ENCODE results near the gene LARP1B.

DNA sequence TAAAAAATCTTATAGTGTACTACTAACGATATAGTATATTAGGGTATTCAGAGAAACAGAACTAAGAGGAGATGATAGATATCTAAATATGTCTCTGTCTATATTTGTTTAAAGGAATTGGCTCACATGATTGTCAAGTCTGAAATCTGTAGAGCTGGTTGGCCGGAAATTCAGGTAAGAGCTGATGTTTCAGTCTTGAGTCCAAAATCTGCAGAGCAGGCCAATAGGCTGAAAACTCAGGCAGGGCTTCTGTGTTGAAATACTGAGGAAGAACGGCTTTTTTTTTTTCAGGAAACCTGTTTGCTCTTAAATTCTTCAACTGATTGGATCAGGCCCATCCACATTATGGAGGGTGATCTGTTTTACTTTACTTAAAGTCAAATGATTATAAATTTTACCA is 194.8 kb downstream of the LARP1B start:
- TF ChIP-seq, protein P1, sequence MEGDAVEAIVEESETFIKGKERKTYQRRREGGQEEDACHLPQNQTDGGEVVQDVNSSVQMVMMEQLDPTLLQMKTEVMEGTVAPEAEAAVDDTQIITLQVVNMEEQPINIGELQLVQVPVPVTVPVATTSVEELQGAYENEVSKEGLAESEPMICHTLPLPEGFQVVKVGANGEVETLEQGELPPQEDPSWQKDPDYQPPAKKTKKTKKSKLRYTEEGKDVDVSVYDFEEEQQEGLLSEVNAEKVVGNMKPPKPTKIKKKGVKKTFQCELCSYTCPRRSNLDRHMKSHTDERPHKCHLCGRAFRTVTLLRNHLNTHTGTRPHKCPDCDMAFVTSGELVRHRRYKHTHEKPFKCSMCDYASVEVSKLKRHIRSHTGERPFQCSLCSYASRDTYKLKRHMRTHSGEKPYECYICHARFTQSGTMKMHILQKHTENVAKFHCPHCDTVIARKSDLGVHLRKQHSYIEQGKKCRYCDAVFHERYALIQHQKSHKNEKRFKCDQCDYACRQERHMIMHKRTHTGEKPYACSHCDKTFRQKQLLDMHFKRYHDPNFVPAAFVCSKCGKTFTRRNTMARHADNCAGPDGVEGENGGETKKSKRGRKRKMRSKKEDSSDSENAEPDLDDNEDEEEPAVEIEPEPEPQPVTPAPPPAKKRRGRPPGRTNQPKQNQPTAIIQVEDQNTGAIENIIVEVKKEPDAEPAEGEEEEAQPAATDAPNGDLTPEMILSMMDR (IDR thresholded peaks at IDR 0.05; ENCODE audit: poor library complexity, severe bottlenecking): no peak
- TF ChIP-seq SMC3 (conservative IDR thresholded peaks at IDR 0.05; ENCODE audit: poor library complexity): no peak
- TF ChIP-seq RAD21 (conservative IDR thresholded peaks at IDR 0.05): no peak
- TF ChIP-seq EZH2 (IDR thresholded peaks at IDR 0.05; ENCODE audit: borderline replicate concordance, insufficient read depth, low read length, poor library complexity, severe bottlenecking): no peak
- TF ChIP-seq, protein P2, sequence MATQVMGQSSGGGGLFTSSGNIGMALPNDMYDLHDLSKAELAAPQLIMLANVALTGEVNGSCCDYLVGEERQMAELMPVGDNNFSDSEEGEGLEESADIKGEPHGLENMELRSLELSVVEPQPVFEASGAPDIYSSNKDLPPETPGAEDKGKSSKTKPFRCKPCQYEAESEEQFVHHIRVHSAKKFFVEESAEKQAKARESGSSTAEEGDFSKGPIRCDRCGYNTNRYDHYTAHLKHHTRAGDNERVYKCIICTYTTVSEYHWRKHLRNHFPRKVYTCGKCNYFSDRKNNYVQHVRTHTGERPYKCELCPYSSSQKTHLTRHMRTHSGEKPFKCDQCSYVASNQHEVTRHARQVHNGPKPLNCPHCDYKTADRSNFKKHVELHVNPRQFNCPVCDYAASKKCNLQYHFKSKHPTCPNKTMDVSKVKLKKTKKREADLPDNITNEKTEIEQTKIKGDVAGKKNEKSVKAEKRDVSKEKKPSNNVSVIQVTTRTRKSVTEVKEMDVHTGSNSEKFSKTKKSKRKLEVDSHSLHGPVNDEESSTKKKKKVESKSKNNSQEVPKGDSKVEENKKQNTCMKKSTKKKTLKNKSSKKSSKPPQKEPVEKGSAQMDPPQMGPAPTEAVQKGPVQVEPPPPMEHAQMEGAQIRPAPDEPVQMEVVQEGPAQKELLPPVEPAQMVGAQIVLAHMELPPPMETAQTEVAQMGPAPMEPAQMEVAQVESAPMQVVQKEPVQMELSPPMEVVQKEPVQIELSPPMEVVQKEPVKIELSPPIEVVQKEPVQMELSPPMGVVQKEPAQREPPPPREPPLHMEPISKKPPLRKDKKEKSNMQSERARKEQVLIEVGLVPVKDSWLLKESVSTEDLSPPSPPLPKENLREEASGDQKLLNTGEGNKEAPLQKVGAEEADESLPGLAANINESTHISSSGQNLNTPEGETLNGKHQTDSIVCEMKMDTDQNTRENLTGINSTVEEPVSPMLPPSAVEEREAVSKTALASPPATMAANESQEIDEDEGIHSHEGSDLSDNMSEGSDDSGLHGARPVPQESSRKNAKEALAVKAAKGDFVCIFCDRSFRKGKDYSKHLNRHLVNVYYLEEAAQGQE (IDR thresholded peaks at IDR 0.05; ENCODE audit: borderline replicate concordance): no peak
